B cell (primary cell): ENCODE data around the gene SLC44A1. TPM values are rescaled to one million over a fixed set of nuclear protein-coding genes. Genes with fewer than 3 reads are reported as not detected.

ENCODE experiments used
- ATAC-seq: fragments of 200-7000 bp; cut with Tn5 transposase; one replicate; pipeline ENCODE4 v1.10.0; 2021; ENCODE audit warnings: low read depth, mild to moderate bottlenecking, moderate number of reproducible peaks, moderate library complexity
- CTCF ChIA-PET: fragments of 350-600 bp; sonication (Branson Sonifier 250); formaldehyde crosslinking; loops from one replicate; lab custom pipeline; 2021; ENCODE audit warnings: antibody characterized with exemption, inconsistent platforms; lab: Charles Lee
- POLR2A ChIA-PET: fragments of 350-600 bp; sonication (Branson Sonifier 250); formaldehyde crosslinking; loops from one replicate; lab custom pipeline; 2021; ENCODE audit warnings: antibody characterized with exemption; lab: Charles Lee
- DNase-seq: peaks from one replicate; pipeline ENCODE4 v3.0.0; 2013
- H2AFZ ChIP-seq: 2 replicates; pipeline ENCODE4 v1.6.1; 2012; ENCODE audit warnings: mild to moderate bottlenecking, low read depth, low read length; ENCODE audit not compliant: insufficient read depth, poor library complexity, severe bottlenecking
- H3K27ac ChIP-seq, 2 donors: 1 replicate in 1 of 2; 2 replicates in 1 of 2; pipeline ENCODE4 v1.5.1; 2012 to 2013; ENCODE audit warnings: low read length in 2 of 2, mild to moderate bottlenecking in 2 of 2, moderate library complexity in 1 of 2
- H3K27me3 ChIP-seq, 4 experiments: fragments of 200-600 bp in 1 of 4; sonication (generic) in 1 of 4; replicated peaks in 1 of 4; 1 replicate in 2 of 4; 2 replicates in 2 of 4; pipeline versions ENCODE4 v1.6.1 to v1.7.0; 2013 to 2016; ENCODE audit warnings: low read length in 3 of 4, mild to moderate bottlenecking in 2 of 4, mixed read lengths in 1 of 4, moderate library complexity in 1 of 4; ENCODE audit not compliant: insufficient read depth in 4 of 4, control insufficient read depth in 3 of 4; ENCODE audit errors: control extremely low read depth in 1 of 4
- H3K36me3 ChIP-seq, 2 experiments: replicated peaks in 1 of 2; 1 replicate in 1 of 2; 2 replicates in 1 of 2; pipeline versions ENCODE4 v1.6.1 to v1.7.1; 2013; ENCODE audit warnings: low read length in 1 of 2; ENCODE audit not compliant: insufficient read depth in 2 of 2, control insufficient read depth in 1 of 2; ENCODE audit errors: control extremely low read depth in 1 of 2, extremely low read depth in 1 of 2
- H3K4me1 ChIP-seq, 2 donors: fragments of 200-600 bp in 1 of 2; sonication (generic) in 1 of 2; 1 replicate in 1 of 2; 2 replicates in 1 of 2; pipeline versions ENCODE4 v1.5.1 to v1.6.1; 2013 to 2017; ENCODE audit warnings: low read length in 2 of 2; ENCODE audit not compliant: control insufficient read depth in 2 of 2, insufficient read depth in 2 of 2
- H3K4me2 ChIP-seq: replicated peaks from 2 replicates; pipeline ENCODE3; 2012; ENCODE audit warnings: mild to moderate bottlenecking, low read depth, low read length; ENCODE audit not compliant: poor library complexity, severe bottlenecking
- H3K4me3 ChIP-seq, 5 experiments: fragments of 200-600 bp in 1 of 5; sonication (generic) in 1 of 5; 1 replicate in 3 of 5; 2 replicates in 2 of 5; pipeline versions ENCODE4 v1.5.1 to v1.7.0; 2011 to 2016; ENCODE audit warnings: low read length in 4 of 5, mild to moderate bottlenecking in 4 of 5, low read depth in 2 of 5, control low read depth in 1 of 5, moderate library complexity in 1 of 5; ENCODE audit not compliant: insufficient read depth in 1 of 5; ENCODE audit errors: control extremely low read depth in 1 of 5, extremely low read depth in 1 of 5
- H3K79me2 ChIP-seq: fragments of 200-600 bp; sonication (generic); one replicate; pipeline ENCODE4 v1.6.0; 2016; ENCODE audit warnings: low read length; ENCODE audit not compliant: control insufficient read depth, insufficient read depth
- H3K9ac ChIP-seq: fragments of 200-600 bp; sonication (generic); 2 replicates; pipeline ENCODE4 v1.6.1; 2017; ENCODE audit warnings: mild to moderate bottlenecking, low read length, moderate library complexity
- H3K9me3 ChIP-seq, 3 donors: one replicate each; pipeline versions ENCODE4 v1.6.1 to v1.7.1; 2013; ENCODE audit warnings: low read length in 2 of 3; ENCODE audit not compliant: control insufficient read depth in 2 of 3, insufficient read depth in 1 of 3; ENCODE audit errors: control extremely low read depth in 1 of 3
- H4K20me1 ChIP-seq: 2 replicates; pipeline ENCODE4 v1.6.0; 2012; ENCODE audit warnings: mild to moderate bottlenecking, low read length; ENCODE audit not compliant: insufficient read depth, control insufficient read depth, poor library complexity, severe bottlenecking
- H3K27ac Mint-ChIP-seq: one replicate; pipeline ENCODE4 v1.8.0; 2021; ENCODE audit warnings: mixed read lengths
- H3K27me3 Mint-ChIP-seq: one replicate; pipeline ENCODE4 v1.8.0; 2021; ENCODE audit warnings: mixed read lengths
- H3K4me1 Mint-ChIP-seq: one replicate; pipeline ENCODE4 v1.8.0; 2021; ENCODE audit warnings: mixed read lengths
- H3K4me3 Mint-ChIP-seq: one replicate; pipeline ENCODE4 v1.8.0; 2021; ENCODE audit warnings: mixed read lengths
- H3K9me3 Mint-ChIP-seq: one replicate; pipeline ENCODE4 v1.8.0; 2022; ENCODE audit warnings: mixed read lengths; ENCODE audit not compliant: insufficient read depth
- EZH2 ChIP-seq: IDR thresholded peaks from 2 replicates; pipeline ENCODE4 v1.6.1; 2012; ENCODE audit warnings: borderline replicate concordance, low read depth, mild to moderate bottlenecking, moderate library complexity, low read length; ENCODE audit not compliant: insufficient read depth, poor library complexity, severe bottlenecking
- WGBS: methylation state at CpG from one replicate; pipeline ENCODE4 v1.1.5; 2013; ENCODE audit warnings: missing lambda C conversion rate; ENCODE audit not compliant: insufficient coverage; 5-methylcytosine and 5-hydroxymethylcytosine counted together
- intact Hi-C: fragments of 100-400 bp; cut with micrococcal nuclease; formaldehyde crosslinking; loops from one replicate; pipeline ENCODE4 v1.10.0; 2022
- polyA plus RNA-seq: library from polyadenylated mRNA; depleted of rRNA; stranded (reverse); fragments of >200 nt; gene quantifications from 2 replicates; pipeline ENCODE4 v1.2.3, GENCODE V29; 2012
- total RNA-seq, 2 donors: library from RNA; stranded (reverse); fragments of 120-200 nt in 1 of 2; gene quantifications; 1 replicate in 1 of 2; 2 replicates in 1 of 2; pipeline versions ENCODE4 v1.2.3 to v1.2.4, GENCODE V29; 2013 to 2022
- TF ChIP-seq, protein P1 (sequence below): fragments of 200-600 bp; IDR thresholded peaks from one replicate; pipeline ENCODE4 v1.8.0; 2022; ENCODE audit warnings: antibody characterized with exemption, mild to moderate bottlenecking

SLC44A1 gene
- total and polyA plus RNA-seq, 2 donors (not counting 1 experiment from before 2014, with no cell fraction given), result 2.2 to 17.7 TPM

DNA sequence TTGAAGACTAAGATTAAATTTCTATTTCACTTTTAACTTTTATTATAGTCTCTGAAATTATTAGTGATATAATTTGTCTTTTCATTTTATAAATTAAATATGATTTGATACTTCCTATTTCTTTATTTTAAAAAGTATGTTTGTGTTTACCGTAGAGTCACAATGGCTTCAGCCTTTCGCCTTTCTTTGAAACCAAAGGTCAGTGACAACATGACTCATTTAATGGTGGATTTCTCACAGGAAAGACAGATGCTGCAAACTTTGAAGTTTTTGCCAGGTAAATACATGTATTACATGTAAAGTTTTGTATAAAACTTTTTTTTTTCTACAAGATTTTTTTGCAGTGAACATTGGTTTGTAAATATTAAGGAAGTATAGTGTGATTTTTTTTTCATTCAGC is 239.8 kb downstream of the SLC44A1 start:
- H3K27me3 ChIP-seq, result no peaks in the 10 kb centered on the region
- no peaks in the 10 kb centered on the region for H3K9me3 ChIP-seq
- intact Hi-C loops, result no loop called here
- H3K4me1 ChIP-seq, result peaks cover 0 to 3% of the 10 kb centered on the region in 2 donors
- TF ChIP-seq, protein P1, sequence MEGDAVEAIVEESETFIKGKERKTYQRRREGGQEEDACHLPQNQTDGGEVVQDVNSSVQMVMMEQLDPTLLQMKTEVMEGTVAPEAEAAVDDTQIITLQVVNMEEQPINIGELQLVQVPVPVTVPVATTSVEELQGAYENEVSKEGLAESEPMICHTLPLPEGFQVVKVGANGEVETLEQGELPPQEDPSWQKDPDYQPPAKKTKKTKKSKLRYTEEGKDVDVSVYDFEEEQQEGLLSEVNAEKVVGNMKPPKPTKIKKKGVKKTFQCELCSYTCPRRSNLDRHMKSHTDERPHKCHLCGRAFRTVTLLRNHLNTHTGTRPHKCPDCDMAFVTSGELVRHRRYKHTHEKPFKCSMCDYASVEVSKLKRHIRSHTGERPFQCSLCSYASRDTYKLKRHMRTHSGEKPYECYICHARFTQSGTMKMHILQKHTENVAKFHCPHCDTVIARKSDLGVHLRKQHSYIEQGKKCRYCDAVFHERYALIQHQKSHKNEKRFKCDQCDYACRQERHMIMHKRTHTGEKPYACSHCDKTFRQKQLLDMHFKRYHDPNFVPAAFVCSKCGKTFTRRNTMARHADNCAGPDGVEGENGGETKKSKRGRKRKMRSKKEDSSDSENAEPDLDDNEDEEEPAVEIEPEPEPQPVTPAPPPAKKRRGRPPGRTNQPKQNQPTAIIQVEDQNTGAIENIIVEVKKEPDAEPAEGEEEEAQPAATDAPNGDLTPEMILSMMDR, result no peak
- H3K27ac ChIP-seq, result no peak overlapping the region
- ATAC-seq (no peak), DNase-seq (no peak)
- no peaks in the 10 kb centered on the region for H3K79me2 ChIP-seq
- ChIA-PET CTCF (no interaction called here), POLR2A (no interaction called here)
- H4K20me1 ChIP-seq, result no peaks in the 10 kb centered on the region
- no peak overlapping the region for H3K4me2 ChIP-seq
- Mint-ChIP-seq H3K27me3 (no peaks in the 10 kb centered on the region), H3K27ac (no peak overlapping the region), H3K4me1 (peaks cover 5% of the 10 kb centered on the region), H3K4me3 (no peak overlapping the region), H3K9me3 (no peaks in the 10 kb centered on the region)
- H3K9ac ChIP-seq, result no peak overlapping the region
- 100% methylated on average over 2 of the region's 2 CpGs for WGBS
- no peak overlapping the region for H3K4me3 ChIP-seq
- H3K36me3 ChIP-seq, result no peaks in the 10 kb centered on the region
- no peak overlapping the region for H2AFZ ChIP-seq

DNA sequence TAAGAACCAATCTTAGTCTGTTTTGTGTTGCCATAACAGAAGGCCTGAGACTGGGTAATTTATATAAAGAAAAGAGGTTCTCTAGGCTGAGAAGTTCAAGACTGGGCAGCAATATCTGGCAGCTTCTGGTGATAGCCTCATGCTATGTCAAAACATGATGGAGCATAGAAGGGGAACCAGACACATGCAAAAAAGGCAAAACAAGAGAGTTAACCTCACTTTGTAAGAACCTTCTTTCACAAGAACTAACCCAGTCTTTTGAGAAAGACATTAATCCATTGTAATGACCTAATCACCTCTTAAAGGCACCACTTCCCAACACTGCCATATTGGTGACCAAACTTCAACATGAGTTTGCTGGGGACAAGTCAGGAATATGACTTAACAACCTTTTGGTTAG is 240.7 kb downstream of the SLC44A1 start:
- no peaks in the 10 kb centered on the region for H3K9me3 Mint-ChIP-seq
- H3K4me1 Mint-ChIP-seq, result peaks cover 5% of the 10 kb centered on the region
- Histone ChIP-seq H3K9ac (no peak overlapping the region), H3K27me3 (no peaks in the 10 kb centered on the region), H3K4me3 (no peak overlapping the region), H3K79me2 (no peaks in the 10 kb centered on the region), H4K20me1 (no peaks in the 10 kb centered on the region), H2AFZ (no peak overlapping the region), H3K4me2 (no peak overlapping the region), H3K9me3 (no peaks in the 10 kb centered on the region), H3K27ac (no peak overlapping the region), H3K4me1 (peaks cover 0 to 3% of the 10 kb centered on the region in 2 donors), H3K36me3 (no peaks in the 10 kb centered on the region)
- TF ChIP-seq, protein P1, result no peak
- no peak for TF ChIP-seq EZH2
- H3K4me3 Mint-ChIP-seq, result no peak overlapping the region
- H3K27me3 Mint-ChIP-seq, result no peaks in the 10 kb centered on the region
- no peak for DNase-seq
- no peak for ATAC-seq
- CTCF ChIA-PET, result interaction anchor here (0.7 kb wide), 1 partner anchor 58 kb away, joined by 3 read pairs; no protein-coding TSS in a partner anchor
- POLR2A ChIA-PET, result no interaction called here
- intact Hi-C loops, result no loop called here
- H3K27ac Mint-ChIP-seq, result no peak overlapping the region

Other genes starting within 250 kb of the SLC44A1 start
- 9.8 and 15.2 TPM in 2 replicates for gene FSD1L, start 203.4 kb downstream of the SLC44A1 start, total RNA-seq
- 0.70 and 1.3 TPM in 2 replicates for gene FSD1L, start 203.4 kb downstream of the SLC44A1 start, polyA plus RNA-seq